NCI-H69 (cell line): ENCODE results near the gene NUDT21.
A peak's percentile ranks its signal among the peaks of the same experiment; 100 is the strongest.
"Not testable (repeated sequence)": the region's sequence is repeated elsewhere in the genome, so short reads cannot be mapped to it uniquely, and the experiment has no call there.

Experiments used
- DNase-seq: peaks from one replicate; lab custom pipeline; 2025; lab: John Stamatoyannopoulos, UW

NUDT21 gene

GRCh38 chr16:56419740-56420548, 31.2 kb downstream of the NUDT21 start:
- DNase-seq: peak; percentile 11

DNA sequence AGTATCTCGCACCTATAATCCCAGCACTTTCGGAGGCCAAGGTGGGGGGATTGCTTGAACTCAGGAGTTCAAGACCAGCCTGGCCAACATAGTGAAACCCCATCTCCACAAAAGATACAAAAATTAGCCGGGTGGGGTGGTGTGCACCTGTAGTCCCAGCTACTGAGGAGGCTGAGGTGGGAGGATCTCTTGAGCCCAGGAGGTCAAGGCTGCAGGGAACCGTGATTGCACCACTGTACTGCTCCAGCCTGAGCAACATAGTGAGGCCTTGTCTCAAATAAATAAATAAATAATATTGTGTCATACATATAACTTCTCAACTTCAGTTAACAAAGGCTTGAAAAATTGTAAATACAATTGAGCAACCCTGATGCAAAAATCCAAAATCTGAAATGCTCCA, 34.0 kb downstream of the NUDT21 start:
- no peak for DNase-seq

- no peak for DNase-seq
Measured at GRCh38 chr16:56415875-56416274, 35.3 kb downstream of the NUDT21 start.

DNA sequence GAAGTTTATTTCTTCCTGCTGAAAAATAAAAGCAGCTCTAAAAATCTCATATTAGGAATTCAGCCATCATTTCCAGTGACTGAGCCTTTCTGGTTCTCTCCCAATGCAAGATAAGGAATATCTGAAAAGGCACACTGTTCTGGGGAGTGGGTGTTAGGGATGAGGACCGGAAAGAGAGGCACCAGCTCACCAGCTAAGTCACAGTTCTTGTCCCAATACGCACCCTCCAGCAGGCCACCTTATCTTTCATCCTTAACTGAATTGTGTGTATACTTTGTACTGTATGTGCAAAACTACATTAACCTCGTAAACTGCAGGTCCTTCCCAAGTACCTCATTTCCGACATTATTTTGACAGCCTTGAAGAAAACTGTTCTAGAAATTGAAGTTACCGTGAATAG, 36.8 kb downstream of the NUDT21 start:
- DNase-seq: no peak

DNA sequence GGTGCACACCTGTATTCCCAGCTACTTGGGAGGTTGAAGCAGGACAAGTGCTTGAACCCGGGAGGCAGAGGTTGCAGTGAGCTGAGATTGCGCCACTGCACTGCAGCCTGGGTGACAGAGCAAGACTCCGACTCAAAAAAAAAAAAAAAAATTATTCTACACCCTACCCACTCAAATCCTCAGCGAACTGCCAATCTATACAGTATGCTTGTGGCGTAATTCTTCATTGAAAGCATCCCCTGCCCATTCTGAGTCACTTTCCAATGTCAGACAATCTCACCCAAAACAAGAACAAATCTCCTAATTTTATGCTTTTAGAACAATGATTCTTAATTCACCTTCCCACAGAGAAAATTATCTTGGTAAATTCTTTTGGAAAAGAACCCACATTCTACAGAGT, 37.8 kb downstream of the NUDT21 start:
- DNase-seq: no peak

DNA sequence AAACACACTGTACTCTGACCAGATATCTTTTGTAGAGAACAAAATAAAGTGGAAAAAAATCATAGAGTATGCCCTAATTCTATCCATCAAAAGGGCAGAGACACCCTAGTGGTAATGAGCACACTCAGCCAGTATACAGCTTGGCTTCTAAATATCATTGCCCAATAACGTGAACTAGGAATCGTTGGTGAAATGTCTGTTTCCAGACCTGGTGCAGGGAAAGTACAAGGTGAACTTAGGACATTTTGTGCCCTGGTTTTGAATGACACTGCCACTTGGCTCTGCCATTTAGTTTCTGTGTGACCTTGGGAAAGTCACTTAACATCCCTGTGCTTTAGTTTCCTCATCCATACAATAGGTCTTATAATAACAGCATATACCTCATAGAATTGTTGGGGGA, 39.5 kb downstream of the NUDT21 start:
- DNase-seq: no peak

DNA sequence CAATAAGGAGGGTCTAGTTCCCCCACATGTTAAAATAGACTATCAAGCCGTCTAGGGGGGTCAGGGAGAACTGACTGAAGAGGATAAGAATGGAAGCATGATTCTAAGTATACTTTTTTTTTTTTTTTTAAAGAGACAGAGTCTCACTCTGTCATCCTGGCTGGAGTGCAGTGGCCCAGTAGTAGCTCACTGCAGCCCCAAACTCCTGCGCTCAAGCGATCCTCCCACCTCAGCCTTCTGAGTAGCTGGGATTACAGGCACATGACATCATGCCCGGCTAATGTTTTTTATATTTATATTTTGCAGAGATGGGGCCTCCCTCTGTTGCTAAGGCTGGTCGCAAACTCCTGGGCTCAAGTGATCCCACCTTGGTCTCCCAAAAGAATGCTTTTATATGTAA, 40.0 kb downstream of the NUDT21 start:
- DNase-seq: no peak

GRCh38 chr16:56409195-56409594, 41.9 kb downstream of the NUDT21 start:
- no peak for DNase-seq

DNA sequence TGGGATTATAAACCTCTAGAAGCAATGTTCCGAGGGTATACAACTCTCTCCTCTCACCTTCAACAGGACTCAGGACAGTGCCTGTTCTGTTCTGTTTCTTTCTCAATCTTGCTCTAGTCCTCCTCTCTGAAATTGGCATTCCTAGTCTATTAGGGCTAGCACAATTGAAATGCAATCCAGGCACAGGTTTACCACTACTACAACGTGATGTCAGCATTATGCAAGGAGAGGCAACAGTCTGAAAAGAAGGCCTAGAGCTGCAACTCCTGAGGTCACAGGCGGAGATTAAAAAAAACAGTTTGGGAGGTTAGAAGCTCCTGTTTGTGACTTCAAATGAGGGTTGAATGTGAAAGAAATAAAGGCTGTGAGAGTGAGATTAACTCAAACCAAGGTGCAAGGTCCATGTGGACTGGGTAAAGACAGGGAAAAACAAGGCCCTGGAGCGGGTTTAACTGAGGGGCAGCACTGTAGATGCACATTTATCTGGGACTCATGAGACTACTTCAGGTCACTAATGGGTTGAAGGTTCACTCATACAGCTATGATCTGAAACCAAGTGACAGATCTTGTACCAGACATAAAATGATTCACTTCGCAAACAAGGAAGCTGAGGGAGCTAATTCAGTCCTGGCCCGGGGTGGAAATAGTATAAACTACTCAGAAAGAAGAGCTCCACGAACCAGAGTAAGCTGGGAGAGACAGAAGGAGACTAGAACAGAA, 42.6 kb downstream of the NUDT21 start:
- no peak for DNase-seq

DNA sequence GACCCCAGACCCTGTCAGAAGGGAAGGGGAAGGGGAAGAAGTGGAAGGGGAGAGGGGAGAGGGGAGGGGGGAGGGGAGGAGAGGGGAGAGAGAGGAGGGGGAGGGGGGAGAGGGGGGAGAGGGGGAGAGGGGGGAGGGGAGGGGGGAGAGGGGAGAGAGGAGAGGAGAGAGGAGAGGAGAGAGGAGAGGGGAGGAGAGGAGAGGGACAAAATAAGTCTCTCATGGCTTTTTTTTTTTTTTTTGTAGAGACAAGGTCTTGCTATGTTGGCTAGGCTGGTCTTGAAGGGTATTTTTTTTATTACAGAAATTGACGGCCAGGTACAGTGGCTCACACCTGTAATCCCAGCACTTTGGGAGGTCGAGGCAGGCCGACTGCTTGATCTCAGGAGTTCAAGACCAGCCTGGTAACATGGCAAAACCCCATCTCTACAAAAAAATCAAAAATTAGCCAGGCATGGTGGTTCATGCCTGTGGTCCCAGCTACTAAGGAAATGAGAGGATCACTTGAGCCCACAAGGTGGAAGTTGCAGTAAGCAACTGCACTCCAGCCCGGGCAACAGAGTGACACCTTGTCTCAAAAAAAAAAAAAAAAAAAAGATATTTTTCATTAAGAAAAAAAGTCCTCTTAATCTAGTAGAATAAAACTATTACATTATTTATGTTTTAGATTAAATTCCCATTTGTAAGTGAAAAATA, 45.0 kb downstream of the NUDT21 start:
- DNase-seq: no peak

DNA sequence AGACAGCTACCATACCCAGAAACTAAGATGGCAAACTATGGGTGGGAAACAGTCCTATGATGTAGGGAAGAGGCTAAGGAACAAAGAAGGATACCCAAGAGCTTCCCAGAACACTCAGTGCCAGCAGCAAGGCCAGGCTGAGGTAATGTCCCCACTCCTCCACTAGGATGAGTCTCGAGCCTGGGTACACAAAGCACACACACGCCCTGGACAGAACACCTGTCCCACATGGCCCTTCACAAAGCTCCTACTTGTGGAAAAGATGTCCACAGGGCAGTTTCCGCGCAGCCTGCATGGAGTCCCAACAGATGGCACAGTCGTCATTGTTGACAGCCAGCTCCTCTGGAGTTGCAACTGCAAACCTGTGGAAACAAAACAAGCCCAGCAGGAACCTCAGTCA, 49.6 kb downstream of the NUDT21 start:
- DNase-seq: peak; percentile 90

DNA sequence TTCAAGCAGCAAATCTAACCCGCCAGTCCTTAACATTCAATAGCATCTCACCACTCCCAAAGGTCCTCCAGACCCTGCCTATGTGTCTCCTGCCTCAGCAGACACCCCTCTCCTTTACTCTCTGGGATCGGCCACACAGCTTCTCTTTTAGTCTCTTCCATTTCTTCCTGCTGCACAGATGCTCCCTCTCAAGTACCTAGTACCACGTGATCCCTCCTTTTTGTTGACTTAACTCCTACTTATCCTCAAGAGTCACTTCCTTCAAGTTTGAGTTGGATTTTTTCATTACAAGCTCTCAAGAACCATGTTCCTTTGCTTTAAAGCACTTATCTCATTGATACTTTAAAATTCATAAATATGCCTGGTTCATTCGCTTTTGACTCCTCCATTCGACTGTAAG, 50.7 kb downstream of the NUDT21 start:
- no peak for DNase-seq

GRCh38 chr16:56399486-56399885, 51.6 kb downstream of the NUDT21 start:
- no peak for DNase-seq

GRCh38 chr16:56399047-56399446, 52.1 kb downstream of the NUDT21 start:
- DNase-seq: no peak

- DNase-seq: not testable (repeated sequence)
Measured at GRCh38 chr16:56396724-56397123, 54.4 kb downstream of the NUDT21 start.

DNA sequence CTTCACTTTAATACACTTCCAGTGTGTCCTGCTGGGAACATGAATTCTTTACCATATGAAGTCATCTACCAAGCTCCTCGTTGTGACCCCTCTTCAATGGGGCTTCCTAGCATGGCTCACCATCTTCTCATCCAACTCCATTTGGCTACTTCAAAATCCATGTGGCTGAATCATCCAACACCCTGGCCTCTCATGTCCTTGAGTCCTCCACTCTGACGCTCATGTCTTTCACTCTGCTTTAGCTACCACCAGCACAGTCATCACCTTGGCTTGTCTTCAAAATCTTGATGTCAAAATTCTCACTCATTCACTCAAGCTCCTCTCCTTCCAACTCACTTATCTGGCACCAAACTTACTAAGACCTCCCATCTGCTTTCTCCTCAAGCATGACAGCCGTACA, 61.6 kb downstream of the NUDT21 start:
- DNase-seq: no peak

DNA sequence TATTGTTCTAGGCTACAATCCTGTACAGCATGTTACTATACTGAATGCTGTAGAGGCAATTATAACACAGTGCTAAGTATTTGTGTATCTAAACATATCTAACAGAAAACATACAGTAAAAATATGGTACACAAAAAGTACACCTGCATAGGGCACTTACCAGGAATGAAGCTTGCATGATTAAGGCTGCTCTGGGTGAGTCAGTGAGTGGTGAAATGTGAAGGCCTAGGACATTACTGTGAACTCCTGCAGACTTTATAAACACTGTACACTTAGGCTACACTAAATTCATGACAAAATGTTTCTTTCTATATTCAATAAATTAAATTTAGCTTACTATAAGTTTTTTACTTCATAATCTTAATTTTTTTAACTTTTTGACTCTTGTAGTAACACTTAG, 62.9 kb downstream of the NUDT21 start:
- no peak for DNase-seq

GRCh38 chr16:56387396-56387795, 63.7 kb downstream of the NUDT21 start:
- DNase-seq: no peak

DNA sequence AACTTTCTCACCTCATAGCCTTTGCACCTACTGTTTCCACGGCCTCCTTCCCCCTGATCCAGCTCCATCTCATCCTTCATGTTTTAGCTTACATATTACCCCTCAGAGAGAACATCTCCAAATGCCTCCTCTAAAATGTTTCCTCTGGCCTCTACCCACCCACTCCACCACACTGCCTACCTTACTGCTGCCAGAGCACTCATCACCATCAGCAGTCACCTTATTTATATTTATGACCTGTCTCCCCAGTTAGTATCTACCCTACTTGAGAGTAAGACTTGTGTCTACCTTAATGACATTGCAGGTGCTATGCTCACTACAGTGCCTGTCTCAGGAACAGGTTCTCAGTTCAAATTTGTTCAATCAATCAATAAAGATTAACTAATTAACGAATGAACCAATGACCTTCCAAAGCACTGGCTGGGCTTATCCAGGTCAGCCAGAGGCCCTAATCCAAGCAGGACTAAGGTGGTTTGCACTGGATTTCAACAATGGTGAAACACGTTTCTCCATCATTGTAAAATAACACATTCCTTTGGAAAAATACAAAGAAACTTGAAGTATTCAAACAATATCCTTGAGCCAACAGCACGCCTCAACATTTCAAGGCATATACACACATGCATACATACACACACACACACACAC, 66.9 kb downstream of the NUDT21 start:
- DNase-seq: no peak

GRCh38 chr16:56382901-56383355, 68.2 kb downstream of the NUDT21 start:
- DNase-seq: no peak

DNA sequence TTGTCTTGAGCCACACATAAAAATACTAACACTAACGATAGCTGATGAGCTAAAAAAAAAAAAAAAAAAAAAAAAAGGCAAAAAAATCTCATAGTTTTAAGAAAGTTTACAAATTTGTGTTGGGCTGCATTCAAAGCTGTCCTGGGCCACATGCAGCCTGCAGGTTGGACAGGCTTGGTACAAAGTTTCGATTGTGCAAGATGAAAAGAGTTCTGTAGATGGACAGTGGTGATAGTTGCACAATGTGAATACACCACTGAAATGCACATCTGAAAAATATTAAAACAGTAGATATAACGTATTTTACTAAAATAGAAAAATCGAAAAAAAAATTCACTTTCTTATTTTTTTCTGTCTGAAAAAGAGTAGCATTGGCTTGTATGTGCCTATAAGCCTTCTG, 68.7 kb downstream of the NUDT21 start:
- no peak for DNase-seq

DNA sequence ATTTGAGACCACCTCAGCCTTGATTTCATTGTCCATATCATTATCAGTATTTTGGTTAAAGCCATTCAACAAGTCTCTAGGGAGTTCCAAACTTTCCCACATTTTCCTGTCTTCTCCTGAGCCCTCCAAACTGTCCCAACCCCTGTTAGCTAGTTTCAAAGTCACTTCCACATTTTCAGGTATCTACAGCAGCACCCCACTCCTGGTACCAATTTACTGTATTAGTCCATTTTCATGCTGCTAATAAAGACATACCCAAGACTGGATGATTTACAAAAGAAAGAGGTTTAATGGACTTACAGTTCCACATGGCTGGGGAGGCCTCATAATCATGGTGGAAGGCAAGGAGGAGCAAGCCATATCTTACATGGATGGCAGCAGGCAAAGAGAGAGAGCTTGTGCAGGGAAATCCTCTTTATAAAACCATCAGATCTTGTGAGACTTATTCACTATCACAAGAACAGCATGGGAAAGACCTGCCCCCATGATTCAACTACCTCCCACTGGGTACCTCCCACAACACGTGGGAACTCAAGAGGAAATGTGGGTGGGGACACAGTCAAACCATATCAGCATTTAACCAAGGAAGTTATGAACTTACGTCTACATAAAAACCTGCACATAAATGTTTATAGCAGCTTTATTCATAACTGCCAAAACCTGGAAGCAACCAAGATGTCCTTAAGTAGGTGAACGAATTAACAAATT, 70.2 kb downstream of the NUDT21 start:
- DNase-seq: not testable (repeated sequence)
